HEK293T (cell line): ENCODE measurements around the gene NOSIP.
"Not testable (repeated sequence)": the region's sequence is repeated elsewhere in the genome, so short reads cannot be mapped to it uniquely, and the experiment has no call there.

ENCODE experiments used
- NFRKB ChIP-seq: fragments of 450-650 bp; IDR thresholded peaks from 2 replicates; pipeline ENCODE4 v1.6.1; 2016; ENCODE audit warnings: mild to moderate bottlenecking, moderate library complexity
- PKNOX1 ChIP-seq: fragments of 450-650 bp; IDR thresholded peaks from 2 replicates; pipeline ENCODE4 v1.6.1; 2016
- TARDBP ChIP-seq: fragments of 450-650 bp; IDR thresholded peaks from 2 replicates; pipeline ENCODE4 v1.6.1; 2016

GRCh38 chr19:49617860-49618259 lies 37.5 kb upstream of the NOSIP start:
- not testable (repeated sequence) for TF ChIP-seq NFRKB, TARDBP, PKNOX1
